ENCODE results near the gene FAM78A.

GRCh38 chr9:131297903-131298302, 21.6 kb upstream of the FAM78A start:
- TF ChIP-seq POLR2A (IDR thresholded peaks at IDR 0.05; ENCODE audit: low read depth, low read length), result no peak
- no peak for TF ChIP-seq TAF1 (IDR thresholded peaks at IDR 0.05; ENCODE audit: borderline replicate concordance, low read depth, low read length)
- no peak for TF ChIP-seq POLR2AphosphoS5 (IDR thresholded peaks at IDR 0.05; ENCODE audit: low read depth, low read length)

All from GM12892 (cell line).